Cardiac fibroblast (primary cell): ENCODE data around the gene OR1F1.
"Not testable (repeated sequence)": the region's sequence is repeated elsewhere in the genome, so short reads cannot be mapped to it uniquely, and the experiment has no call there.

ENCODE experiments used
- DNase-seq, 2 donors: peaks; one replicate each; pipeline versions ENCODE4 v3.0.0 to v3.0.0-alpha.2; 2010; ENCODE audit warnings: low read depth in 2 of 2
- H3K4me3 ChIP-seq, 2 donors: replicated peaks in 1 of 2; 1 replicate in 1 of 2; 2 replicates in 1 of 2; pipeline ENCODE4 v1.5.1; 2011; ENCODE audit warnings: low read depth in 2 of 2, low read length in 2 of 2, mild to moderate bottlenecking in 2 of 2, moderate library complexity in 1 of 2
- TF ChIP-seq, protein P1 (sequence below): IDR thresholded peaks from one replicate; pipeline ENCODE4 v1.5.1; 2011; ENCODE audit warnings: low read depth, mild to moderate bottlenecking, low read length, inconsistent platforms

Gene OR1F1

DNA sequence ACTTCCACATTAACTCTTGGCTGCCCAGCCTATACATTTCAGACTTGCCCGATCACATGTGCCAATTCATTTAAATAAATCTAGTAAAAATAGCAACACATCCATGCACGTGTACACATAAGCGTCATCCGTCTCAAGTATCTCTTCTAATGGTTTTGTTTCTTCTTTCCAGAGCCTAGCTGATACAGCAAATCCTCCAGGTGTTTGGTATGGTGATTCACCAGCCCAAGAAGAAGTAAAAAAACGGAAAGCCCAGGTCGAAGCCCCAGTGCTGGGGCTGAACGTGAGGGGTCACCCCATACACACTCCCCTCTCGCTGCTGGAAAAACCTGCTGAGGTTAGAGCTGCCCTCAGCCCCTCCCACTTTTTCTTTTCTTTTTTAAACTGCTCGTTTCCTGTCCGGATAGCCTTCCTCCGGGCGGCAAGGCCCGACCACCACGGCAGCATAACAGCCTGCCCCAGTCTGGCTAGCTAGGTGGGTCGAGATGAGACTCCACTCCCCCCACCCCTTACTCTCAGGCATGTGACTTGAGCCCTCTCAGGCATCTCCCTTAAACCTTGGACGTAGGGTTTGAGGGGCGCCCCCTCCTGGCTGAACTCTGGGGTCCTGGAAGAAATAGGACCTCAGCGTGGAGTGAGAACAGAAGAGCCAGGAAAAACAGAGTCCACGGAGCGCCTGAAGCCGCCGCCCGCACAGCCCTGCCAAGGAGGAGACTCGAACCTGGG, 13.9 kb upstream of the OR1F1 start:
- DNase-seq, result peak in 1 of 2 donors; percentile 50
- no peak overlapping the region for H3K4me3 ChIP-seq
- TF ChIP-seq, protein P1, sequence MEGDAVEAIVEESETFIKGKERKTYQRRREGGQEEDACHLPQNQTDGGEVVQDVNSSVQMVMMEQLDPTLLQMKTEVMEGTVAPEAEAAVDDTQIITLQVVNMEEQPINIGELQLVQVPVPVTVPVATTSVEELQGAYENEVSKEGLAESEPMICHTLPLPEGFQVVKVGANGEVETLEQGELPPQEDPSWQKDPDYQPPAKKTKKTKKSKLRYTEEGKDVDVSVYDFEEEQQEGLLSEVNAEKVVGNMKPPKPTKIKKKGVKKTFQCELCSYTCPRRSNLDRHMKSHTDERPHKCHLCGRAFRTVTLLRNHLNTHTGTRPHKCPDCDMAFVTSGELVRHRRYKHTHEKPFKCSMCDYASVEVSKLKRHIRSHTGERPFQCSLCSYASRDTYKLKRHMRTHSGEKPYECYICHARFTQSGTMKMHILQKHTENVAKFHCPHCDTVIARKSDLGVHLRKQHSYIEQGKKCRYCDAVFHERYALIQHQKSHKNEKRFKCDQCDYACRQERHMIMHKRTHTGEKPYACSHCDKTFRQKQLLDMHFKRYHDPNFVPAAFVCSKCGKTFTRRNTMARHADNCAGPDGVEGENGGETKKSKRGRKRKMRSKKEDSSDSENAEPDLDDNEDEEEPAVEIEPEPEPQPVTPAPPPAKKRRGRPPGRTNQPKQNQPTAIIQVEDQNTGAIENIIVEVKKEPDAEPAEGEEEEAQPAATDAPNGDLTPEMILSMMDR, result peak; percentile 41

DNA sequence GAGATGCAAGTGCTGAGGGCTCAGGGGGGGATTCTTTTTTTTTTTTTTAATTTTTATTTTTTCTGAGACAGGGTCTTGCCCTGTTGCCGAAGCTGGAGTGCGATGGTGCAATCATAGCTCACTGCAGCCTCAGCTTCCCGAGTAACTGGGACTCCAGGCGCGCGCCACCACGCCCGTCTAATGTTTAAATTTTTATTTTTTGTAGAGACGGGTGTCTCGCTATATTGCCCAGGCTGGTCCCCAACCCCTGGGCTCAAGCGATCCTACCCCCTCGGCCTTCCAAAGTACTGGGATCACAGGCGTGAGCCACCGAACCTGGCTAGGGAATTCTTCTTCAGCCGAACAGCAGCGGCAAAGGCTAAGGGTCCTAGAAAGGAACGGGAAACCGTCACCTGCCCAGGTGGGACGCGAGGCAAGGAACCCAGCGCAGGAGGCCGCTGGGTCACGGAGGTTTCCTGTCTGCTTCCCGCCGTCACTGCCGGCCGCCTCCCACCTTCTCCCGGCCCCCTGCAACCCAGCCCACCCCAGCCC, 13.3 kb upstream of the OR1F1 start:
- no peak for DNase-seq
- TF ChIP-seq, protein P1, result no peak
- no peak overlapping the region for H3K4me3 ChIP-seq

DNA sequence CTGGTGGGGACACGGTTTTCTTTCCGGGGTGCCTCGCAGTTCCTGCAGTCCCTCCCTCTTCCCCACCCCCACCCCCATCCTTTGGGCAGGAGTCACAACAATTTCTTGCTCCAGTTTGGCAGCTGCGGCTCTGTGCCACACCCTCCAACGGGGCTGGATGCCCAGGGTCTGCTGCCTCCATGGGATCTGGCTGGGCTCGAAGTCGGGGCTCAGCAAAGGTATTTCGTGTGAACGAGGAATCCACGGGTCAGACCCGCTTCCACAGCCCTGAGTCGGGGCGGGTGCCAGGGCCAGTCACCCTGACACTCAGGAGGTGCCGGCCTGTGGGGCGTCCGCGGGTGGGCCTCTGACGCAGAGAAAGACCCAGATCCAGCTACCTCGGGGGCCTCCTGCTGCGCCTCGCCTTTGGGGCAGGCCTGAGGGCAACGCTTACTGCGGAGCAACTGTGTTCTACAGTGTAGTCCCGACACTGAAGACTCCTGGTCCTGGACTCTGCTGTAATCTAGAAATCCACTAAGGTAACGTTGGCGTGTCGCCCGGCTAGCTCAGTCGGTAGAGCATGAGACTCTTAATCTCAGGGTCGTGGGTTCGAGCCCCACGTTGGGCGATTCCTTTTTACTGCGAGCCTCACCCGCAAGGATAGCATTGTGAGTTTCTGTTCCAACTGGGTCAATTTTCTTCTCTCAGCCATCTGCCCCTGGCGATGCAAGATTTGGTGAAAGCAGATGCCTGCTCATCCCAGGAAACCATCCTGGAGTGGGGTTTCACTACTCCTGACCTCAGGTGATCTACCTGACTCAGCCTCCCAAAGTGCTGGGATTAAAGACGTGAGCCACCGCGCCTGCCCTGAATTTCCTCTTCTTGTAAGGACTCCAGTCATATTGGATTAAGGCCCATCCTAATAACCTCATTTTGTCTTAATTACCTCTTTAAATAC, 12.6 kb upstream of the OR1F1 start:
- peak; percentile 22 to 87 for DNase-seq
- H3K4me3 ChIP-seq, result peak overlapping the region in 1 of 2 donors; percentile 39
- TF ChIP-seq, protein P1, result no peak

DNA sequence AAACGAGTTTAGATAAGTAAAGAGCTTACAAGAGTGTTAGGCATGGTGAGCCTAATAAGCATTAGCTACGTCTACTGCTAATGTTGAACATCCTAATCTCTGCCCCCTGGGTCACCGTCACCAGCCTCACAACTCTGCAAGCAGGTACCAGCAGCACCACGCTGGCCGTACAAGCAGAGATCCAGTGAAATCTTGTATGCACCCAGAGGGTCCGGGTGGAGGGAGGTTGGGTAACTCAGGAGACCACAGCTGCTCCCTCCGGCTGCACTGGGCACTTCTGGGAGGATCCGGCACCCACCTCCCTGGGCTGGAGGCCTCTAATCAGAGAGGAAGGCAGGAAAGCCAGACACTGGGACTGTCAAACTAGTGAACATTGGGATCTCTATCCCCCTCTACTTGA, 8.4 kb upstream of the OR1F1 start:
- no peak overlapping the region for H3K4me3 ChIP-seq
- DNase-seq, result no peak
- TF ChIP-seq, protein P1, result no peak

DNA sequence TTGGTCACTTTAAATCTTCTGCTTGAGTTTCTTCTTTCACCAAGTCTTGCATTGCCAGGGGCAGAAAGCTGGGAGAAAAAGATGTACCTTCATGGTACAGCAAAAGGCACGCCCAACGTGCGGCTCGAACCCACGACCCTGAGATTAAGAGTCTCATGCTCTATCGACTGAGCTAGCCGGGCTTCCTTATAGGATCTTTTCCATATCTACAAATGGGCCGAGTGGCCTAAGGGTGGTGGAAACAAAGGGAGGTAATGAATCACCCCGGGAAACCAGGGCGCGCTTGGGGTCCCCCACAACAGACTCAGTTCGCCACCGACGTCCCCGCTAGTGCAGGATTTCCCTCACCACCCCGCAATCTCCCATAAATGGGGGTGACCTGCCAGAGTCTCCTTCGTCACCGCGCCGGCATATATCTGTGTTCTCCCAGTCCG, 7.5 kb upstream of the OR1F1 start:
- H3K4me3 ChIP-seq, result peak overlapping the region in 1 of 2 donors; percentile 16

GRCh38 chr16:3182293-3182607, 5.8 kb upstream of the OR1F1 start:
- not testable (repeated sequence) for DNase-seq, H3K4me3 ChIP-seq

More for the DNA sequence above, 7.5 kb upstream of the OR1F1 start:
- peak in 1 of 2 donors; percentile 77 for DNase-seq
- TF ChIP-seq, protein P1, result no peak
